Eye (tissue), 1 donor: ENCODE data around the gene GNG12.

Source experiments
- DNase-seq: peaks from one replicate; pipeline ENCODE4 v3.0.0-alpha.2; 2015

Gene GNG12

DNA sequence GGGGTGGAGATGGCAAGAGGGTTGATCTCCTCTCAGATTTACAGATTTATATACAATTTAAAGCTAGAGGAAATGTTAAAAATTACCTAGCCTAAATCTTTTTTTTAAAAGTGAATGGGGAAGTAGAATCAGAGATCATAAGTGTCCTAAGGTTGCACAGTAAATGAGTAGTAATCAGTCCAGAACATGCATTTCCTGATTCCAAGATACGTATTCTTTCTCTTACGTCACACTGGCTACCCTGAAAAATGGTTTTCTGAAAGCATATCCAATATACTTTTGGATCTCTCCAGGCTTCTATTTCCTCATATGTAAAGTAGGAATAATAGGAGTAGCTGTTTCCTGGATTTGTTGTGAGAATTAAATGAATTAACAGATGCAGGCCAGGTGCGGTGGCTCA lies 136.6 kb downstream of the GNG12 start:
- DNase-seq: no peak

DNA sequence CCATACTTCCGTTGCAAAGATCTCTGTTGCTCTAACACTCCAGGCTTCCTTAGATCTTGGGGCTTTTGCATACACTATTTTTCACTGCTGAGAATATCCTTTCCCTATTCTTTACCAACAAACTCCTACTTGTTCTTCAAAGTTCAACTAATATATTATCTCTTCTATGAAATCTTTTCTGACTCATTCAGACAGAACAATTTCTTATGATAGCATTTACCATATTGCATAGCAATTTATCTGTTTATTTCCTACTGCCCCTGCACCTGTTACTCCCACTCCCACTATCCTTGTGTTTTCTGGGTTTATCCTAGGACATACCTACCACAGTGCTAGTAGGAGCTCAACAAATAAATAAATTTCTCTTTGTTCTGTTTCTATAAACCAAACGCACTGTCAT lies 137.3 kb downstream of the GNG12 start:
- no peak for DNase-seq

GRCh38 chr1:67691712-67692111 lies 141.6 kb downstream of the GNG12 start:
- DNase-seq: no peak

GRCh38 chr1:67690411-67690810 lies 142.9 kb downstream of the GNG12 start:
- no peak for DNase-seq

DNA sequence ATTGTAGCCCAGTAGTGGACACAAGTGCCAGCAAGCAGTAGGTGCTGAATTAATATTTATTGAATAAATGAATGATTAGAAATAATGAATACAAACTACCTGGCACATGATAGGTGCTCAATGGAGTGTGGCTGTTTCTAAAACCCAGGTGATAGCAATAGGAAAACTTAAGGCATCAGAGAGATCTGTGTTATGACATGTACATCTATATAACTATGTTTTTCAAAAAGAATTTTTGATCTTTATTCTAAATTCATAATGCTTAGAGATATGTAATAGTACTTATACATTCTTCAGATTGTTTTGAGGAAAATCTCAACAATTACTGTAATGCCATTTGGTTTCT lies 143.3 kb downstream of the GNG12 start:
- DNase-seq: no peak

GRCh38 chr1:67689267-67690017 lies 143.8 kb downstream of the GNG12 start:
- DNase-seq: no peak

DNA sequence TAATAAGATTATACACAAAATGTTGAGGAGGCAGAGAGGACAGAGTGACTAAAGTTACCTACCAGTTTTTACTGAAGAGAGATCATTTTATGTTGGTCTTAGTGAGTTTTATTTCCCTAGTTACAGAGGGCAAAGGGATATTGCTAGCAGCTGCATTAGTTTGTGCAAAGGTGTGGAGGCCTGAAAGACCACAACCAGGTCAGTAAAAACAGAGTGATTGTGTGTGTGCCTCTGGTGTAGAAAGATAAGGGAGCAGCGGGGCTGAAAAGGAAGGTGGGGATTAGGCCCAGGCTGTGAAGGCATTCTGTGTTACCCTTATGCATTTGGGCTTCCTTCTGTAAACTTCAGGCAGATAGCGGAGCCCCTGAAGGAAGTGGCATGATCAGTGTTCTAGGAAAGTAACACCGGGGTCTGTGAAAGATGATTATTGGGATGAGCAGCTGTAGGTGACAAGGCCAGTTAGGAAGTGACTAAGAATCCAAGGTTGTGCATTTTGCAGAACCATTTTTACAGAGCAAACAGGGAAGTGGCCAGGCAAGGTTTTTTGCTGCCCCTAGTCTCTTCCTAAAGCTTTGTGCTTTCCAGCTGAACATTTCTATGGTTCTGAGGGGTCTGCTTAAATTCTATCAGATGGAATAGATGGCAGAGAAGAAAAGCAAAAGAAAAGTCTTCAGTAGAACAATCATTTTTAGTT lies 144.6 kb downstream of the GNG12 start:
- no peak for DNase-seq

- DNase-seq: peak; percentile 48
Measured at GRCh38 chr1:67687649-67688048, 145.6 kb downstream of the GNG12 start.

DNA sequence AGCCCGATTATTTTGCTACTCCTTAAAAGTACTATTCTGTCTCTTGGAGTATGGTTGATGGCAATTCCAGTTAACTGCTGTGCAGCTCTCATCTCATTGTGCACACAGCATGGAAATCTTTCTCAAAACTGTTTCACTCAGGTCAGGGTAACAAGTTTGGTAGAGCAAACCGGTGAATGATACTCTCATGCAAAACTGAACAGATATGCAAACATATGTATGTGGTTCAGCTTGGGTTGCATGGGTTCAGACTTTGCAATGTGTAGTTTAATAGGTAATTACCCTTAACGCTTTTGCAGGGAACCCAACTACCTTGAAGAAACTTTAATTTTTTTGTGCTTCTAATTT lies 146.1 kb downstream of the GNG12 start:
- DNase-seq: peak; percentile 46

DNA sequence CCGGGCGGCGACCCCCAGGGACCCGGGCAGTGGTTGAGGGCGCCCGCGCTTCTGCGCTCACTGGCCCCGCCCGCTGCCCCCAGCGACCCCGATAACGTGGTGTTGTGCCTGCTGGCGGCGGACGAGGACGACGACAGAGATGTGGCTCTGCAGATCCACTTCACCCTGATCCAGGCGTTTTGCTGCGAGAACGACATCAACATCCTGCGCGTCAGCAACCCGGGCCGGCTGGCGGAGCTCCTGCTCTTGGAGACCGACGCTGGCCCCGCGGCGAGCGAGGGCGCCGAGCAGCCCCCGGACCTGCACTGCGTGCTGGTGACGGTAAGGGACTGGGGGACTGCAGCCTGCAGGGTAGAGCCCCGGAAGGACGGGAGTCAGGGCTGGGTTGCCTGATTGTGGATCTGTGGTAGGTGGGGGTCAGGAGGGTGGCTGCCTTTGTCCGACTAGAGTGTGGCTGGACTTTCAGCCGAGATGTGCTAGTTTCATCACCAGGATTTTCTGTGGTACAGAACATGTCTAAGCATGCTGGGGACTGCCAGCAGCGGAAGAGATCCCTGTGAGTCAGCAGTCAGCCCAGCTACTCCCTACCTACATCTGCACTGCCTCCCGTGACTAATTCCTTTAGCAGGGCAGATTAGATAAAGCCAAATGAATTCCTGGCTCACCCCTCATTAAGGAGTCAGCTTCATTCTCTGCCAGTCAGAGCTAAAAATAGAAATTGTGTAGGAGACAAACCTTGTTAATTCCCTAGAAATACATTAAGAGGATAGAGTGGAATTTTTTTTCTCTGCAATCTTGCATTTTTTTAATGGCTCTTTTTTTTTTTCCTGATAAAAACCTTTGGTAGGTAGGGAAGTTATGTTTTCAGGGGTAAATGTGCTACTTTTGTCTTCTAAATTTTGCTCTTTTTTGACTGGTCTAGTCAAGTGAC lies 146.7 kb downstream of the GNG12 start:
- peak; percentile 88 for DNase-seq

DNA sequence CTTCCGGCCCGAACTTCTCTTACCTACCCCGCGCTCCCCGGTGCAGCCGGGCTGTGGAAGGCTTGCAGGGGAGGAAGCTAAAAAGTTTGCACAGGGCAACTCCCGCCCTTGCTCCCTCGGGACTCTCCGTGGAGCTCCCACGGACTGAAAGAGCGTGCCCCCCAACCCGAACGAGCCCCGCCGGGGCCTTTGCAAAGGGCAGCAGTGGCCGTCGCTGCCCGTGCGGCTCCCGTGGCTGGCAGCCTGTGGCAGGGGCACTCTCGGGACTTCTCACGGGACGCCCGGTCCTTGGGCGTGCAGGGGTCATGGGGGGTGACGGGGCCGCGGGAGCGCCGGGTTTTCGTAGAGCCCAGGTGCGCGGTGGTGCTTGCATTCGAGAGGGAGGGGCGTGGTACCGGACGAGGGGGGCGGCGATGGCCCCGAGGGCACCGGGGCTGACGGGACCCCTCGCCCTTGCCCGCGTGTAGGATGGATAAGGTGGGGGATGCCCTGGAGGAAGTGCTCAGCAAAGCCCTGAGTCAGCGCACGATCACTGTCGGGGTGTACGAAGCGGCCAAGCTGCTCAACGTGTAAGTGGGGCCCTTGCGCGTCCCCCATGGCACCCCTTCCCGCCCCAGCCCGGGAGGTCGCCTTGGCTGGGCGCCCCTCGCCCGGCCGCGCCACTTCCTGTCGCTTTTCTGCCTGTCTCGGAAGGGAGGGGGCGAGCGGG lies 147.6 kb downstream of the GNG12 start:
- DNase-seq: no peak

GRCh38 chr1:67685067-67685557 lies 148.2 kb downstream of the GNG12 start, which contains the start of gene GADD45A:
Gene GADD45A (plus strand): TSS chr1:67685201. CDS start chr1:67685495, 294 bp downstream.
- peak; percentile 99 for DNase-seq

GRCh38 chr1:67684526-67685066 lies 148.7 kb downstream of the GNG12 start:
- no peak for DNase-seq

GRCh38 chr1:67683766-67684525 lies 149.3 kb downstream of the GNG12 start:
- no peak for DNase-seq

- no peak for DNase-seq
Measured at GRCh38 chr1:67683316-67683715, 150.0 kb downstream of the GNG12 start.

DNA sequence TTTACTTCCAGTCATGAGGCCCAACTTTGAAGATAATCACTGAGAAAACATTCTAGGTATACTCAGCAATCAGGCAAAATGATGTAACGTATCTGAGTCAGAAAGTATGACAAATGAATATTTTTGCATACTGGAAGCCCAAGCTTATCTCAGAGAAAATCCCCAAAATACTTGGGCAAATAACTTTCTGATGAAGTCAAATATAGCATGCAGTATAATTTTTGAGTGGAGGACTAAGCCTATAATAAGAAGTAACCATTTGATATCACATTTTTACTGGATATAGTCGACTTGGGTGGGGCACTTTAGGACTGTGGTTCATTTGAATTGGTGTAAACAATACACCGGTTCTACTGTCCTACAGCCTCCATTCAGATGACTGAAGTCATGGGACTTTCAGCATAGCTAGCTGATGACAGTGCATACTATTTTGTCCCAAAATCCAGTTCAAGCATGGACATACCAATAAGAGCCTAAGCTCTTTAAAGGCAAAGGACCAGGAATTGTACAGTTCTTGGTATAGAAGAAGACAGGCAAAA lies 150.5 kb downstream of the GNG12 start:
- DNase-seq: no peak

GRCh38 chr1:67680486-67680885 lies 152.8 kb downstream of the GNG12 start:
- DNase-seq: no peak

DNA sequence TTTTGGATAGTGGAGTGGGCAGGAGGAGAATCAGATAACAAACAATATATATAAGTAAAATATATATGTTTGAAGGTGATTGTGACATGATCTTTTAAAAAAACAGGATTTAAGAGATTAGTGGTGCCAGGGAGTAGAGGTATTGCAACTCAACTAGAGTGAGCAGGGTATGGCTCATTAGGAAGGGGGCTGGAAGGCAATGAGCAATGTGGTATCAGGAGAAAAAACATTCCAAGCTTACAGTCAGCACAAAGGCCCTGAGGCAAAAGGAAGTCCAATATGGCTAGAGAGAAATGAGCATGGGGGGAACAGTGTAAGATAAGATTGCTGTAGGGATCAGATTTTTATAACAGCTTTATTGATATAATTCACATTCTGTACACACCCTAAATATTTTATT lies 153.6 kb downstream of the GNG12 start:
- no peak for DNase-seq

DNA sequence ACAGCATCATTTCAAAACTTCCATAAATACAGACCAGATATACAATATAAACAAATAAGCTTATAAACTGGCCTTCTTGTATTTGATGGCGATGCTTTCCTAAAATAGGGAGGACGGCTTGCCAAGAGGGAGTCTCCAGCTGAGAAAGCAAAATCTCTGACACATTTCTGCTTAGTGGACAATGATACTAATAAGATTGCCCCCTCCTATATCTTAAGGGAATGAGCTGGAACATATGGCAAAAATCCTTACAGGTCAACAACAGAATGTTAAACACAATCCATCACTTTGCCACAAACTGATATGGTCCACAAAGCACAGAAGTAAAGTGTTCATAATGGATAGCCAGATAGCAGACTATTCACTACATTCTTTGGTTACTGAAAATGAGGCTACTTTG lies 155.3 kb downstream of the GNG12 start:
- no peak for DNase-seq

GRCh38 chr1:67677408-67677807 lies 155.9 kb downstream of the GNG12 start:
- no peak for DNase-seq

DNA sequence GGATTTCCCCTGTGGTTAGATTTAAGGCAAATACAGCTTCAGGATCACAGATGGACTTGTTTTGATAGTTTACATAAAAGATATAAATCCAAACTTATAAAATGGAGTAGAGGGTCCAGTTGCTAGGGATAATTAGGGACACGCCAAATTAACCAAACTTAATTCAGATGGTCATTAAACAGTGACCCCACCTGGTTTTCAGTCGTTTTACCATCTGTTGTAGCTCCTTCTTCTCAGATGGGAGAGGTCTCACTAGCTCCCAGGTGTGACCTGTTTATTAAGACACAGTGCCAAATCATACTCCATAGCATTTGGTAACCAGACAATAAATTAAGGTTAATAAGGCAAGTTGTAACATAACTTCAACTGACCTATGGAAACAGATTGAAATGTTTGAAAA lies 156.3 kb downstream of the GNG12 start:
- no peak for DNase-seq
